Body of pancreas (tissue), 4 donors: Measurements from ENCODE around the gene TBX1. TPM values are rescaled to one million over a fixed set of nuclear protein-coding genes. Genes with fewer than 3 reads are reported as not detected.

ENCODE experiments used
- ATAC-seq: fragments of 150-250 bp; one replicate; pipeline ENCODE4 v1.9.1; 2016
- DNase-seq, 4 donors: peaks; one replicate each; pipeline ENCODE4 v3.0.0-alpha.2; 2019
- H3K27ac ChIP-seq, 4 donors: fragments of 200-600 bp; sonication (generic); 1 replicate in 3 of 4; 2 replicates in 1 of 4; pipeline versions ENCODE4 v1.5.1 to v1.6.1; 2016 to 2019; ENCODE audit warnings: mild to moderate bottlenecking in 1 of 4, mixed read lengths in 1 of 4, moderate library complexity in 1 of 4
- H3K27me3 ChIP-seq, 2 donors: fragments of 200-600 bp; sonication (generic); one replicate each; pipeline ENCODE4 v1.6.0; 2016; ENCODE audit warnings: mild to moderate bottlenecking in 1 of 2
- H3K36me3 ChIP-seq, 2 donors: fragments of 200-600 bp; sonication (generic); replicated peaks in 1 of 2; 2 replicates each; pipeline ENCODE4 v1.5.1; 2016; ENCODE audit warnings: low read depth in 2 of 2; ENCODE audit not compliant: insufficient read depth in 1 of 2
- H3K4me1 ChIP-seq: fragments of 200-600 bp; sonication (generic); one replicate; pipeline ENCODE4 v1.6.0; 2016
- H3K4me3 ChIP-seq, 2 donors: fragments of 200-600 bp; sonication (generic); 1 replicate in 1 of 2; 2 replicates in 1 of 2; pipeline ENCODE4 v1.5.1; 2016 to 2019
- H3K9me3 ChIP-seq, 3 donors: fragments of 200-600 bp; sonication (generic); 1 replicate in 2 of 3; 2 replicates in 1 of 3; pipeline ENCODE4 v1.5.1; 2016
- POLR2A ChIP-seq, 3 donors: fragments of 450-650 bp; IDR thresholded peaks; one replicate each; pipeline ENCODE4 v1.6.1; 2016; ENCODE audit warnings: antibody characterized with exemption in 3 of 3, mild to moderate bottlenecking in 2 of 3
- WGBS, 2 donors: methylation state at CpG; one replicate each; pipeline ENCODE4 v1.1.5; 2017; 5-methylcytosine and 5-hydroxymethylcytosine counted together
- intact Hi-C: fragments of 100-400 bp; cut with DNase I; formaldehyde crosslinking; loops from one replicate; pipeline ENCODE4 v1.15.1; 2023
- total RNA-seq, 2 donors: library from RNA; depleted of rRNA; stranded (reverse); fragments of >200 nt; gene quantifications; one replicate each; pipeline ENCODE4 v1.1.0, GENCODE V29; 2016
- TF ChIP-seq, protein P1 (sequence below), 7 experiments: fragments of 450-650 bp in 4 of 7; fragments of 200-600 bp in 3 of 7; sonication (generic) in 3 of 7; IDR thresholded peaks; one replicate each; pipeline ENCODE4 v1.5.1; 2016 to 2019; ENCODE audit warnings: antibody characterized with exemption in 7 of 7

The TBX1 gene
- total RNA-seq, 2 donors from 2014 or later = 1.0 TPM; not detected in 1

DNA sequence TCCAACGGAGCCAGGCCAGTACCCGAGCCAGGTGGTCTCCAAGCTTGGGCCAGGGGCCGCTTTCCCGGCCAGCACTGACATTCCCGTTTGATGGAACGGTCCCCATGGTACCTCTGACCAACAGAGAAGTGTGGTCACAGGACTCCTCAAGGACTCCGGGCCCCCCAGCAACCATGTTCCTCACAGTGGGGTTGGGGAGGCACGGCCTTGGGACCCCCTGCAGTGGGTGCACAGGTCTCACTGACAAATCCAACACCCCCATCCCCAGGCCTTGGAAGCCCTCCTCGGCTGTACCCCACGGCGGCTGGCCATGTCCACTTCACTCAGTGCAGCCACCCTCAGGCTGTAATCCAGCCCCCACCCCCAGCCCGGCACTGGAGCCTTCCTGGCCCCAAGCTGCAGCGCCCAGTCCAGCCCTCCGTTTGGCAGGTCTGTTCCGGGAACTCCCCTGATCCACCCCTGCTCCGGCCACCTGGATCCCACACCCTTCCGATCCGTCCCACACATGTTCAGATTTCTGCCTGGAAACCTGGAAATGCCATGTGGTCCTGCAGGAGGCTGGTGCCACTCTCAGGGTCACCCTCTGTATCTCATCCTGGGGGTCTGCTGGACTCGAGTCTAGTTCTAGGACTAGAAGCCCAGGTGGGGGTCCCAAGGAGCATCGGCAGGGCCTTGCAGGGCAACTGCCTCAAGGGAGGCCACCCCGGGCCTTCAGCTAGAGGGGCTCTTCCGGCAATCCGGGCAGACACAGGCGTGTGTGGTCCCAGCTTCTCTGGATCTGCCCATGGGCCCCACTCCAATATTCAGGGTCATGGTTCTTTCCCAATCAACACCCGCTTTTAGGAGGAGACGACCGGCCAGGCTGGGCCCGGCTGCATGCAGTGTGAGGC lies 26.6 kb downstream of the TBX1 start:
- intact Hi-C loops = no loop called here
- no peaks in the 10 kb centered on the region for H3K9me3 ChIP-seq
- ATAC-seq = no peak
- H3K27me3 ChIP-seq = peaks cover 0 to 5% of the 10 kb centered on the region in 2 donors
- H3K27ac ChIP-seq = no peak overlapping the region
- H3K36me3 ChIP-seq = no peaks in the 10 kb centered on the region
- WGBS, 2 donors = 84 to 94% methylated on average over 14 to 28 of the region's 28 CpGs
- no peak overlapping the region for H3K4me3 ChIP-seq
- DNase-seq = no peak
- TF ChIP-seq, protein P1, sequence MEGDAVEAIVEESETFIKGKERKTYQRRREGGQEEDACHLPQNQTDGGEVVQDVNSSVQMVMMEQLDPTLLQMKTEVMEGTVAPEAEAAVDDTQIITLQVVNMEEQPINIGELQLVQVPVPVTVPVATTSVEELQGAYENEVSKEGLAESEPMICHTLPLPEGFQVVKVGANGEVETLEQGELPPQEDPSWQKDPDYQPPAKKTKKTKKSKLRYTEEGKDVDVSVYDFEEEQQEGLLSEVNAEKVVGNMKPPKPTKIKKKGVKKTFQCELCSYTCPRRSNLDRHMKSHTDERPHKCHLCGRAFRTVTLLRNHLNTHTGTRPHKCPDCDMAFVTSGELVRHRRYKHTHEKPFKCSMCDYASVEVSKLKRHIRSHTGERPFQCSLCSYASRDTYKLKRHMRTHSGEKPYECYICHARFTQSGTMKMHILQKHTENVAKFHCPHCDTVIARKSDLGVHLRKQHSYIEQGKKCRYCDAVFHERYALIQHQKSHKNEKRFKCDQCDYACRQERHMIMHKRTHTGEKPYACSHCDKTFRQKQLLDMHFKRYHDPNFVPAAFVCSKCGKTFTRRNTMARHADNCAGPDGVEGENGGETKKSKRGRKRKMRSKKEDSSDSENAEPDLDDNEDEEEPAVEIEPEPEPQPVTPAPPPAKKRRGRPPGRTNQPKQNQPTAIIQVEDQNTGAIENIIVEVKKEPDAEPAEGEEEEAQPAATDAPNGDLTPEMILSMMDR (IDR thresholded peaks at IDR 0.05) = no peak
- TF ChIP-seq POLR2A (IDR thresholded peaks at IDR 0.05) = no peak
- H3K4me1 ChIP-seq = no peaks in the 10 kb centered on the region

DNA sequence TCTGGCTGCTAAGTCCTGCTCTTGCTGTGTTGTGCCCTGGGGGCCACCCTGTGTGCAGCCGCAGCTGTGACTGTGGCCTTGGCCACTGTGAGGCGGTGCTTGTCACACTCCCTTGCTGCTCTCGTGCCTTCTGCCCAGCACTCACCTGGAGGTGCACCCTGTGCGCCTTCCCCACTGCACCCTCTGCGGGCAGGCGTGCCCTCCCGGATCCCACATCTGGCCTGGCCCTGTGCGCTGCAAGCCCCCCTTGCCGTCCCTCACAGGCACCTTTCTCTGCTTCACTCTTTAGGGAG lies 27.2 kb downstream of the TBX1 start:
- ATAC-seq (no peak), DNase-seq (no peak)
- no peak overlapping the region for H3K27ac ChIP-seq
- TF ChIP-seq POLR2A (IDR thresholded peaks at IDR 0.05) = no peak
- TF ChIP-seq, protein P1 (IDR thresholded peaks at IDR 0.05) = no peak
- H3K27me3 ChIP-seq = peaks cover 0 to 5% of the 10 kb centered on the region in 2 donors
- no peaks in the 10 kb centered on the region for H3K9me3 ChIP-seq
- H3K4me1 ChIP-seq = no peaks in the 10 kb centered on the region
- no peak overlapping the region for H3K4me3 ChIP-seq
- intact Hi-C loops = no loop called here
- WGBS, 2 donors = 90 to 95% methylated on average over 7 to 9 of the region's 9 CpGs
- H3K36me3 ChIP-seq = no peaks in the 10 kb centered on the region

DNA sequence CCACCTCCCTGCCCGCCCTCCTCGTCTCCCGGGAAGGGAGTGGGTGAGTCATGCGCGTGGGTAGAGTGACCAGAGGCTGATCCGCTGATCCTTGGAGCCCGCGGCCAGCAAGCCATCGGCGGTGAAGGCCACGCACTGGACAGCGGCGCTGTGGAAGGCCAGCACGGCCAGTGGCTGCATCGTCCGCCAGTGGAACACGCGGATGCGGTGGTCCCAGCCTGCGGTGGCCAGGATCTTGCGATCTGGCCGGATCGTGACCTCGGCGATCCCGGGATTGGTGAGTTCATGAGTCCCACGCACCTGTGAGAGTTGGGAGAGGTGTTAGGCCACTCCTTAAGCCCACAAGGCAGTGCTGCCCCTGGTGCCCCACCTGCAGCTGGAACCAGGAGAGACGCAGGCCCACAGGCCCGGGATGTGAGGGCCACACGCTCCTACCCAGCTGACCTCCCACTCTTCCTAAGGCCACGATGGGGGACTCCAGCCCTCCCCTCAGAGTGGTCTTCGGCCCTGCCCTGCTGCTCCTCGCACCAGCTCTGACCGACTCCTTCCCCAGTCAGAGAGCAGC lies 28.2 kb downstream of the TBX1 start:
- Histone ChIP-seq H3K4me3 (no peak overlapping the region), H3K36me3 (no peaks in the 10 kb centered on the region), H3K27me3 (no peaks in the 10 kb centered on the region), H3K4me1 (no peaks in the 10 kb centered on the region), H3K27ac (no peak overlapping the region), H3K9me3 (no peaks in the 10 kb centered on the region)
- 90 to 93% methylated on average over 4 to 20 of the region's 34 CpGs for WGBS, 2 donors
- TF ChIP-seq, protein P1 (IDR thresholded peaks at IDR 0.05) = no peak
- no peak for TF ChIP-seq POLR2A (IDR thresholded peaks at IDR 0.05)
- intact Hi-C loops = no loop called here
- DNase-seq (no peak), ATAC-seq (no peak)

- no peak for ATAC-seq
- DNase-seq = no peak
- H3K36me3 ChIP-seq = no peaks in the 10 kb centered on the region
- intact Hi-C loops = no loop called here
- no peaks in the 10 kb centered on the region for H3K9me3 ChIP-seq
- H3K27ac ChIP-seq = no peak overlapping the region
- H3K27me3 ChIP-seq = no peaks in the 10 kb centered on the region
- no peaks in the 10 kb centered on the region for H3K4me1 ChIP-seq
- TF ChIP-seq, protein P1 (IDR thresholded peaks at IDR 0.05) = no peak
- no peak for TF ChIP-seq POLR2A (IDR thresholded peaks at IDR 0.05)
- 90 to 100% methylated on average over 1 to 12 of the region's 16 CpGs for WGBS, 2 donors
- H3K4me3 ChIP-seq = no peak overlapping the region
These were observed 28.8 kb downstream of the TBX1 start for GRCh38 chr22:19789406-19789805.
